NB4 (cell line): ENCODE measurements around the gene AADAC.

Source experiments
- MYC ChIP-seq: IDR thresholded peaks from 2 replicates; pipeline ENCODE4 v1.6.1; 2011; ENCODE audit warnings: low read depth, low read length
- POLR2A ChIP-seq: IDR thresholded peaks from 2 replicates; pipeline ENCODE4 v1.6.1; 2011; ENCODE audit warnings: mild to moderate bottlenecking; ENCODE audit not compliant: insufficient read length; ENCODE audit errors: extremely low read depth

GRCh38 chr3:151806838-151807237, 7.1 kb upstream of the AADAC start:
- no peak for TF ChIP-seq MYC
- TF ChIP-seq POLR2A: no peak
